B cell (primary cell): Measurements from ENCODE around the gene SDF2L1. TPM values are rescaled to one million over a fixed set of nuclear protein-coding genes. Genes with fewer than 3 reads are reported as not detected.
A peak's percentile ranks its signal among the peaks of the same experiment; 100 is the strongest.
"Not testable (repeated sequence)": the region's sequence is repeated elsewhere in the genome, so short reads cannot be mapped to it uniquely, and the experiment has no call there.

Experiments
- ATAC-seq: fragments of 200-7000 bp; cut with Tn5 transposase; one replicate; pipeline ENCODE4 v1.10.0; 2021; ENCODE audit warnings: low read depth, mild to moderate bottlenecking, moderate number of reproducible peaks, moderate library complexity
- CTCF ChIA-PET: fragments of 350-600 bp; sonication (Branson Sonifier 250); formaldehyde crosslinking; loops from one replicate; lab custom pipeline; 2021; ENCODE audit warnings: antibody characterized with exemption, inconsistent platforms; lab: Charles Lee
- POLR2A ChIA-PET: fragments of 350-600 bp; sonication (Branson Sonifier 250); formaldehyde crosslinking; loops from one replicate; lab custom pipeline; 2021; ENCODE audit warnings: antibody characterized with exemption; lab: Charles Lee
- DNase-seq: peaks from one replicate; pipeline ENCODE4 v3.0.0; 2013
- H2AFZ ChIP-seq: 2 replicates; pipeline ENCODE4 v1.6.1; 2012; ENCODE audit warnings: mild to moderate bottlenecking, low read depth, low read length; ENCODE audit not compliant: insufficient read depth, poor library complexity, severe bottlenecking
- H3K27ac ChIP-seq, 2 donors: 1 replicate in 1 of 2; 2 replicates in 1 of 2; pipeline ENCODE4 v1.5.1; 2012 to 2013; ENCODE audit warnings: low read length in 2 of 2, mild to moderate bottlenecking in 2 of 2, moderate library complexity in 1 of 2
- H3K27me3 ChIP-seq, 4 experiments: fragments of 200-600 bp in 1 of 4; sonication (generic) in 1 of 4; replicated peaks in 1 of 4; 1 replicate in 2 of 4; 2 replicates in 2 of 4; pipeline versions ENCODE4 v1.6.1 to v1.7.0; 2013 to 2016; ENCODE audit warnings: low read length in 3 of 4, mild to moderate bottlenecking in 2 of 4, mixed read lengths in 1 of 4, moderate library complexity in 1 of 4; ENCODE audit not compliant: insufficient read depth in 4 of 4, control insufficient read depth in 3 of 4; ENCODE audit errors: control extremely low read depth in 1 of 4
- H3K36me3 ChIP-seq, 2 experiments: replicated peaks in 1 of 2; 1 replicate in 1 of 2; 2 replicates in 1 of 2; pipeline versions ENCODE4 v1.6.1 to v1.7.1; 2013; ENCODE audit warnings: low read length in 1 of 2; ENCODE audit not compliant: insufficient read depth in 2 of 2, control insufficient read depth in 1 of 2; ENCODE audit errors: control extremely low read depth in 1 of 2, extremely low read depth in 1 of 2
- H3K4me1 ChIP-seq, 2 donors: fragments of 200-600 bp in 1 of 2; sonication (generic) in 1 of 2; 1 replicate in 1 of 2; 2 replicates in 1 of 2; pipeline versions ENCODE4 v1.5.1 to v1.6.1; 2013 to 2017; ENCODE audit warnings: low read length in 2 of 2; ENCODE audit not compliant: control insufficient read depth in 2 of 2, insufficient read depth in 2 of 2
- H3K4me2 ChIP-seq: replicated peaks from 2 replicates; pipeline ENCODE3; 2012; ENCODE audit warnings: mild to moderate bottlenecking, low read depth, low read length; ENCODE audit not compliant: poor library complexity, severe bottlenecking
- H3K4me3 ChIP-seq, 5 experiments: fragments of 200-600 bp in 1 of 5; sonication (generic) in 1 of 5; 1 replicate in 3 of 5; 2 replicates in 2 of 5; pipeline versions ENCODE4 v1.5.1 to v1.7.0; 2011 to 2016; ENCODE audit warnings: low read length in 4 of 5, mild to moderate bottlenecking in 4 of 5, low read depth in 2 of 5, control low read depth in 1 of 5, moderate library complexity in 1 of 5; ENCODE audit not compliant: insufficient read depth in 1 of 5; ENCODE audit errors: control extremely low read depth in 1 of 5, extremely low read depth in 1 of 5
- H3K79me2 ChIP-seq: fragments of 200-600 bp; sonication (generic); one replicate; pipeline ENCODE4 v1.6.0; 2016; ENCODE audit warnings: low read length; ENCODE audit not compliant: control insufficient read depth, insufficient read depth
- H3K9ac ChIP-seq: fragments of 200-600 bp; sonication (generic); 2 replicates; pipeline ENCODE4 v1.6.1; 2017; ENCODE audit warnings: mild to moderate bottlenecking, low read length, moderate library complexity
- H3K9me3 ChIP-seq, 3 donors: one replicate each; pipeline versions ENCODE4 v1.6.1 to v1.7.1; 2013; ENCODE audit warnings: low read length in 2 of 3; ENCODE audit not compliant: control insufficient read depth in 2 of 3, insufficient read depth in 1 of 3; ENCODE audit errors: control extremely low read depth in 1 of 3
- H4K20me1 ChIP-seq: 2 replicates; pipeline ENCODE4 v1.6.0; 2012; ENCODE audit warnings: mild to moderate bottlenecking, low read length; ENCODE audit not compliant: insufficient read depth, control insufficient read depth, poor library complexity, severe bottlenecking
- H3K27ac Mint-ChIP-seq: one replicate; pipeline ENCODE4 v1.8.0; 2021; ENCODE audit warnings: mixed read lengths
- H3K27me3 Mint-ChIP-seq: one replicate; pipeline ENCODE4 v1.8.0; 2021; ENCODE audit warnings: mixed read lengths
- H3K4me1 Mint-ChIP-seq: one replicate; pipeline ENCODE4 v1.8.0; 2021; ENCODE audit warnings: mixed read lengths
- H3K4me3 Mint-ChIP-seq: one replicate; pipeline ENCODE4 v1.8.0; 2021; ENCODE audit warnings: mixed read lengths
- H3K9me3 Mint-ChIP-seq: one replicate; pipeline ENCODE4 v1.8.0; 2022; ENCODE audit warnings: mixed read lengths; ENCODE audit not compliant: insufficient read depth
- CTCF ChIP-seq: fragments of 200-600 bp; IDR thresholded peaks from one replicate; pipeline ENCODE4 v1.8.0; 2022; ENCODE audit warnings: antibody characterized with exemption, mild to moderate bottlenecking
- EZH2 ChIP-seq: IDR thresholded peaks from 2 replicates; pipeline ENCODE4 v1.6.1; 2012; ENCODE audit warnings: borderline replicate concordance, low read depth, mild to moderate bottlenecking, moderate library complexity, low read length; ENCODE audit not compliant: insufficient read depth, poor library complexity, severe bottlenecking
- WGBS: methylation state at CpG from one replicate; pipeline ENCODE4 v1.1.5; 2013; ENCODE audit warnings: missing lambda C conversion rate; ENCODE audit not compliant: insufficient coverage; 5-methylcytosine and 5-hydroxymethylcytosine counted together
- intact Hi-C: fragments of 100-400 bp; cut with micrococcal nuclease; formaldehyde crosslinking; loops from one replicate; pipeline ENCODE4 v1.10.0; 2022
- polyA plus RNA-seq: library from polyadenylated mRNA; depleted of rRNA; stranded (reverse); fragments of >200 nt; gene quantifications from 2 replicates; pipeline ENCODE4 v1.2.3, GENCODE V29; 2012
- total RNA-seq, 2 donors: library from RNA; stranded (reverse); fragments of 120-200 nt in 1 of 2; gene quantifications; 1 replicate in 1 of 2; 2 replicates in 1 of 2; pipeline versions ENCODE4 v1.2.3 to v1.2.4, GENCODE V29; 2013 to 2022

The SDF2L1 gene
- total and polyA plus RNA-seq, 2 donors (not counting 1 experiment from before 2014, with no cell fraction given), result 15.2 to 23.5 TPM

GRCh38 chr22:21606775-21607174 is 35.3 kb upstream of the SDF2L1 start:
- Mint-ChIP-seq H3K9me3 (no peaks in the 10 kb centered on the region), H3K27me3 (no peaks in the 10 kb centered on the region), H3K27ac (no peak overlapping the region), H3K4me3 (no peak overlapping the region), H3K4me1 (peaks cover 32% of the 10 kb centered on the region)
- Histone ChIP-seq H3K27ac (no peak overlapping the region), H4K20me1 (peaks cover 96% of the 10 kb centered on the region), H3K36me3 (peaks cover 7 to 31% of the 10 kb centered on the region in 2 experiments), H3K4me1 (peaks cover 4 to 9% of the 10 kb centered on the region in 2 donors), H2AFZ (no peak overlapping the region), H3K27me3 (no peaks in the 10 kb centered on the region), H3K4me3 (no peak overlapping the region), H3K9ac (no peak overlapping the region), H3K4me2 (no peak overlapping the region), H3K79me2 (peaks cover 99% of the 10 kb centered on the region), H3K9me3 (no peaks in the 10 kb centered on the region)
- intact Hi-C loops, result no loop called here
- WGBS, result 74% methylated on average over 6 of the region's 8 CpGs
- DNase-seq (no peak), ATAC-seq (no peak)
- CTCF ChIA-PET, result interaction anchor here (0.9 kb wide), 1 partner anchor 41 kb away, joined by 3 read pairs; no protein-coding TSS in a partner anchor
- TF ChIP-seq EZH2 (no peak), CTCF (no peak)
- POLR2A ChIA-PET, result no interaction called here

- H3K4me2 ChIP-seq, H3K9me3 Mint-ChIP-seq, ATAC-seq, H3K4me3 ChIP-seq, H3K9me3 ChIP-seq, intact Hi-C loops, H3K4me3 Mint-ChIP-seq, H3K27me3 ChIP-seq, DNase-seq, H3K27ac ChIP-seq, H3K27me3 Mint-ChIP-seq, H3K9ac ChIP-seq, H2AFZ ChIP-seq: not testable (repeated sequence)
- WGBS, result 98% methylated on average over 6 of the region's 11 CpGs
- ChIA-PET POLR2A (interaction anchor here (0.6 kb wide), 1 partner anchor 41 kb away, joined by 10 read pairs; no protein-coding TSS in a partner anchor), CTCF (interaction anchor here (0.7 kb wide), 1 partner anchor 153 kb away, joined by 3 read pairs; no protein-coding TSS in a partner anchor)
- Histone ChIP-seq H3K36me3 (peaks cover 7 to 37% of the 10 kb centered on the region in 2 experiments), H4K20me1 (peaks cover 98% of the 10 kb centered on the region), H3K4me1 (peaks cover 13 to 18% of the 10 kb centered on the region in 2 donors), H3K79me2 (peaks cover 97% of the 10 kb centered on the region)
- H3K4me1 Mint-ChIP-seq, result peaks cover 38% of the 10 kb centered on the region
- peak overlapping the region; percentile 15 for H3K27ac Mint-ChIP-seq
Measured at GRCh38 chr22:21609556-21610157, 32.4 kb upstream of the SDF2L1 start.
